ENCODE measurements around the gene GPD1. TPM values are rescaled to one million over a fixed set of nuclear protein-coding genes. Genes with fewer than 3 reads are reported as not detected.
"Not testable (repeated sequence)": the region's sequence is repeated elsewhere in the genome, so short reads cannot be mapped to it uniquely, and the experiment has no call there.

GPD1 gene
- total RNA-seq, 1 donor from 2014 or later = 39.9 TPM

GRCh38 chr12:50073206-50073605, 30.6 kb upstream of the GPD1 start:
- DNase-seq (ENCODE audit: low read depth) = no peak

DNA sequence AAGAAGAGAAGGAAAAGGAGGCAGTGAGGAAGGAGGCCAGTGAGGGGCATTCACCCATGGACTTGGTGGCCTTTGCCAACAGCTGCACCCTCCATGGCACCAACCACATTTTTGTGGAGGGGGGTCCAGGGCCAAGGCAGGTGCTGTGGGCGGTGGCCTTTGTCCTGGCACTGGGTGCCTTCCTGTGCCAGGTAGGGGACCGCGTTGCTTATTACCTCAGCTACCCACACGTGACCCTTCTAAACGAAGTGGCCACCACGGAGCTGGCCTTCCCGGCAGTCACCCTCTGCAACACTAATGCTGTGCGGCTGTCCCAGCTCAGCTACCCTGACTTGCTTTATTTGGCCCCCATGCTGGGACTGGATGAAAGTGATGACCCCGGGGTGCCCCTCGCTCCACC, 30.1 kb upstream of the GPD1 start:
- DNase-seq (ENCODE audit: low read depth) = no peak

DNA sequence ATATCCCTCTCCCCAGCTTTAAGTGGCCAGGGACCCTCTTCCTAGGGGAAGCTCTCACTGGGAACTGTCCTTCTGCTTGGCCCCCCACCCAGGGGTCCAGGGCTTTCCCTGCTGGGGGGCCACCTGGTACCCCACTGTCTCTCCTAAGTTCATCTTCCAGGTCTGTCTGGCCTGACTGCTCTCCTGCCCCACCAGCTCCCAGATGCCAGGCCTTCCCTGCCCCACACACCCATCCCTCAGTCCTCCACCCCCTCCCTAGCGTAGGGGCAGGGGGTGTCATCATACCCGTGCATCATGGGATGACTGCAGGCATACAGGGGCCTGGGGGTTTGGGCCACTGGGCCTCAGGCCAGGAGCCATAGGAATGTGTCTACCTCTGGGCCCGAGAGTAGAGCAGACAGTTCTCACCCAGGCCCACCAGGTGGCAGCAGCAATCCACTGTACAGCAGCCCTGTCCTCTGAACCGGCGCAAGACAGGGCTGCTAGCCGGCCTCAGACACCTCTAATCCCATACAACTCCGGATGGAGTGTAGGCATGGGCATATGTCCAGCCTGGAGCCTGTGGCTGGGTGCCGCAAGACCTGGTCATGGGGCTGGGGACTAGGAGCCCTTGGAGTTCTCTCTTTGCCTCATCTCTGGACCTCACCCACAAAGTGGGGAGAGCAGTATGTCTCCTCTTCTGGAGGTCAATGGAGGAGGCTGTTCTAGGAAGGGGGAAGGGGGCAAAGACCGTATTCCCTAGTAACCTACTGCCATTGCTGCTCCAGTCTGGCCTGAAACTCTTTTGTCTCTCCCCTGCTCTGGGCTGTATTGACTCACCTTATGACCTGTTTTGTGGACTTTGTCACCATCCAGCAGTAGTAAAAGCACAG, 28.6 kb upstream of the GPD1 start:
- DNase-seq (ENCODE audit: low read depth) = peak; percentile 85

GRCh38 chr12:50075808-50076170, 28.0 kb upstream of the GPD1 start:
- DNase-seq (ENCODE audit: low read depth) = no peak

DNA sequence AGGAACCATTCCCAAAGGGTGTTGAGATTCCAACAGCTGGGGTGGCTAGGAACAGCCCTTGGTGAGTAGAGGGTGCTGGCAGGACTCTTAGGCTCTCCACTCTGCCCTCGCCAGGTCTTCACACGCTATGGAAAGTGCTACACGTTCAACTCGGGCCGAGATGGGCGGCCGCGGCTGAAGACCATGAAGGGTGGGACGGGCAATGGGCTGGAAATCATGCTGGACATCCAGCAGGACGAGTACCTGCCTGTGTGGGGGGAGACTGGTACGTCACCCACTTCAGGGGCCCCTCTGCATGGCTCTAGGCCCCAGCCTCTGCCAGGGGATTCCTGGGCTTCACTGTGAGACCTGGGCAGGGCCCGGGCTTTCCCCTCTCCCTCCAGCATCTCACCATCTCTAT, 26.7 kb upstream of the GPD1 start:
- no peak for DNase-seq (ENCODE audit: low read depth)

- DNase-seq (ENCODE audit: low read depth) = no peak
Measured at GRCh38 chr12:50078281-50078680, 25.5 kb upstream of the GPD1 start.

DNA sequence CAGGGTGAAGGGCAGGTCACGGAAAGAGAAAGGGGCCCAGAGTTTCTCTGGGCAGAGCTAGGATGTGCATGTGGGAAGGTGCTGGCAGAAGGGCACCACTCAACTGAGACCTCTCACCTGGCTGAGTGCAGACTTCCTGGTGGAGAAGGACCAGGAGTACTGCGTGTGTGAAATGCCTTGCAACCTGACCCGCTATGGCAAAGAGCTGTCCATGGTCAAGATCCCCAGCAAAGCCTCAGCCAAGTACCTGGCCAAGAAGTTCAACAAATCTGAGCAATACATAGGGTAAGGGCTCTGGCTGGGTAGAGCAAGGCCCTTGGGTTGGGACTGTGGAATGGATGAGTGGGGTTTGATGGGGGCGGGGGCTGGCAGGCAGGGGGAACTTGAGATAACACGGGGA, 24.0 kb upstream of the GPD1 start:
- DNase-seq (ENCODE audit: low read depth) = no peak

- DNase-seq (ENCODE audit: low read depth) = no peak
Measured at GRCh38 chr12:50081096-50081808, 22.6 kb upstream of the GPD1 start.

- no peak for DNase-seq (ENCODE audit: low read depth)
Measured at GRCh38 chr12:50082644-50083043, 21.2 kb upstream of the GPD1 start.

- DNase-seq (ENCODE audit: low read depth) = no peak
Measured at GRCh38 chr12:50083301-50083700, 20.5 kb upstream of the GPD1 start.

DNA sequence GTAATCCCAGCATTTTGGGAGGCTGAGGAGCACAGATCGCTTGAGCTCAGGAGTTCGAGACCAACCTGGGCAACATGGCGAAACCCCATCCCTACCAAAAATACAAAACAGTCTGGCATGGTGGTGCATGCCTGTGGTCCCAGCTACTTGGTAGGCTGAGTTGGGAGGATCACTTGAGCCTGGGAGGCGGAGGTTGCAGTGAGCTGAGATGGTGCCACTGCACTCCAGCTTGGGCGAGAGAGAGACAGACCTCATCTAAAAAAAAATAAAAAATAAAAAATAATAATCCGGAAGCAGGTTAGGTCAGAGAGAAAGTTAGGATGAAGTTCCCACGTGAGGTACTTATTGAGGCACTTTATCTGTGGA, 19.4 kb upstream of the GPD1 start:
- not testable (repeated sequence) for DNase-seq (ENCODE audit: low read depth)

GRCh38 chr12:50084775-50085614, 18.8 kb upstream of the GPD1 start, which contains the start of gene SMARCD1:
Gene SMARCD1, plus strand, starts transcription at chr12:50085342. Its CDS starts 28 bp downstream, at chr12:50085370.
- DNase-seq (ENCODE audit: low read depth) = peak; percentile 94

GRCh38 chr12:50085615-50086072, 18.2 kb upstream of the GPD1 start:
- no peak for DNase-seq (ENCODE audit: low read depth)

GRCh38 chr12:50086148-50086547, 17.7 kb upstream of the GPD1 start:
- DNase-seq (ENCODE audit: low read depth) = no peak

- no peak for DNase-seq (ENCODE audit: low read depth)
Measured at GRCh38 chr12:50087151-50087550, 16.7 kb upstream of the GPD1 start.

DNA sequence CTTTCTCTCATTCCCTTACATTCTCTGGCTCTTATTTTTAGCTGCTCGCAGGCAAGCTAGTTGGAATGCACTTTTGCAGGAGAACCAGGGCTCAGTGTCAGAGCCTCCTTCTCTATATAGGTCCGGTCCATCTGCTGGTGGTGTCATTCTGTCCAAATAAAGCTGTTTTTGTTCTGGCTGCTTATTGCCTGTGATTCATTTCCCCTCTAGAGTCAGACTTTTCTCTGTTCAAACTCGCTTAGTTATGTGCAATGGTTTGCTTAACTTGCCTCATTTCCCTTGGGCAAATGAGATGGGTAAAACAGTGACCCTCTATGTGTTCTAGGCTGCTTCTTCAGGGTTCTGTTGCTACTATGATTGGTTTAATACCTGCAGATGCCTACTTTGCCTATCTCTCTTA, 15.8 kb upstream of the GPD1 start:
- no peak for DNase-seq (ENCODE audit: low read depth)

DNA sequence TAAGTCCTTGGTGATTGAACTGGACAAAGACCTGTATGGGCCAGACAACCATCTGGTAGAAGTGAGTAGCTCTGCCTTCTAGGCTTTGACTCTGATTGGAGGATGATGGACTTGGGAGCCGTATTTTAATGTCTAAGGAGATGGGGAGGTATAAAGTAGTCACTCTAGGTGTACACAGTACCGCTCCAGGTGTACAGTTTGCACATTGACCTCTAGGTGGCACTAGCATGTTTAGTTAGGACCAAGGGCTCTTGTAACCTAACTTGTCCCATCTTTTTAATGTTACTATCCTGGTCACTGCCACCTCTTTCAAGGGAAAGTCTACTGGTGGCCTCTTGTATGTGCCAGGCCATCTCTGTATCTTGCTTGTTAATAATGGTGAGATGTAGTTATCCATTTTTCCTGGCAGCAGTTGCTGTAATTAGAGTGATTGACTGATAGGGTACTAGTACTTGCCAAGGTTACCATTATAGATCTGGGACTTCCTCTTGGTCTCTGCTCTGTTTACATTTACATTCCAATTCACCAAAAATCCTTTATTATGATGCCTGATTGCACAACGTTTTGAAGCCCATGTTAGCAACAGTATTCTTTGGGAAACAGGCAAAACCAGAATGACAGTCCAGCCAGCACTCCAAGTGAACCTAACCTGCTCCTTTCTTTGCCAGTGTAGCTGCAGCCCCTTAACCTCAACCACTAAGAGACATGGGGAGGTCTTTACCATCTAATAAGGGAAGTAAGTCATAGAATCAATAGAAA, 15.1 kb upstream of the GPD1 start:
- DNase-seq (ENCODE audit: low read depth) = peak; percentile 50

DNA sequence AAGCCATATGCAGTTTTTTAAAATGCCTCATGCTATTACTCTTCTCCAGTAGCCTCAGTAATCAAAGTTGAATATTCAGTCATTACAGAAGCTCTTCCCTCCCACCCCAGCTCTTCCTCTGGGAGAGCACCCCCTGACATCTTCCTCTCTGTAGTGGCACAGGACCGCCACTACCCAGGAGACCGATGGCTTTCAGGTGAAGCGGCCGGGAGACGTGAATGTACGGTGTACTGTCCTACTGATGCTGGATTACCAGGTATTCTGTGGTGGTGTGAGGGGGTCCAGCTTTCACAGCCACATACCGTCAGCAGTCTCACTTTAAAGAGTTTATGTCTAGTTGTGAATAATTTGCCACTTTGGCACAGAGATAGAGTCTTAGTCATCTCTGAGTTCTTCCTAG, 14.1 kb upstream of the GPD1 start:
- DNase-seq (ENCODE audit: low read depth) = no peak

- DNase-seq (ENCODE audit: low read depth) = no peak
Measured at GRCh38 chr12:50090391-50090790, 13.4 kb upstream of the GPD1 start.

- DNase-seq (ENCODE audit: low read depth) = no peak
Measured at GRCh38 chr12:50097952-50098351, 5.9 kb upstream of the GPD1 start.

Data from myocyte (in vitro differentiated cells).